Memory B cell (primary cell): ENCODE results near the gene LIN7A.

Experiments used
- ATAC-seq: fragments of 150-1000 bp; cut with Tn5 transposase; 2 replicates; pipeline ENCODE4 v1.10.0; 2021; ENCODE audit warnings: low read depth, mild to moderate bottlenecking, moderate library complexity
- DNase-seq, 2 donors: peaks; one replicate each; pipeline ENCODE4 v3.0.0; 2022; ENCODE audit warnings: low spot score in 2 of 2
- H3K27ac Mint-ChIP-seq: one replicate; pipeline ENCODE4 v1.8.0; 2022; ENCODE audit warnings: mild to moderate bottlenecking, moderate library complexity, mixed read lengths
- H3K27me3 Mint-ChIP-seq: one replicate; pipeline ENCODE4 v1.8.0; 2022; ENCODE audit warnings: mixed read lengths
- H3K36me3 Mint-ChIP-seq: one replicate; pipeline ENCODE4 v1.8.0; 2022; ENCODE audit warnings: mild to moderate bottlenecking, mixed read lengths
- H3K4me1 Mint-ChIP-seq: one replicate; pipeline ENCODE4 v1.8.0; 2022; ENCODE audit warnings: mixed read lengths
- H3K4me3 Mint-ChIP-seq: one replicate; pipeline ENCODE4 v1.8.0; 2022; ENCODE audit warnings: mild to moderate bottlenecking, moderate library complexity, mixed read lengths
- H3K9me3 Mint-ChIP-seq: one replicate; pipeline ENCODE4 v1.8.0; 2022; ENCODE audit warnings: mixed read lengths

LIN7A gene

GRCh38 chr12:80860928-80861327, 76.8 kb downstream of the LIN7A start:
- H3K27ac Mint-ChIP-seq = no peak overlapping the region
- H3K27me3 Mint-ChIP-seq = no peaks in the 10 kb centered on the region
- ATAC-seq (no peak), DNase-seq (no peak)
- no peaks in the 10 kb centered on the region for H3K36me3 Mint-ChIP-seq
- H3K9me3 Mint-ChIP-seq = peaks cover 1% of the 10 kb centered on the region
- no peaks in the 10 kb centered on the region for H3K4me1 Mint-ChIP-seq
- H3K4me3 Mint-ChIP-seq = no peak overlapping the region

GRCh38 chr12:80860206-80860605, 77.5 kb downstream of the LIN7A start:
- DNase-seq = no peak
- Mint-ChIP-seq H3K4me3 (no peak overlapping the region), H3K4me1 (no peaks in the 10 kb centered on the region), H3K36me3 (no peaks in the 10 kb centered on the region), H3K9me3 (peaks cover 1% of the 10 kb centered on the region), H3K27me3 (no peaks in the 10 kb centered on the region), H3K27ac (no peak overlapping the region)
- no peak for ATAC-seq

GRCh38 chr12:80858356-80858755, 79.4 kb downstream of the LIN7A start:
- Mint-ChIP-seq H3K4me3 (no peak overlapping the region), H3K27ac (no peak overlapping the region), H3K36me3 (no peaks in the 10 kb centered on the region), H3K27me3 (no peaks in the 10 kb centered on the region), H3K9me3 (peaks cover 1% of the 10 kb centered on the region), H3K4me1 (no peaks in the 10 kb centered on the region)
- DNase-seq (no peak), ATAC-seq (no peak)

GRCh38 chr12:80857311-80857710, 80.4 kb downstream of the LIN7A start:
- H3K4me1 Mint-ChIP-seq = no peaks in the 10 kb centered on the region
- no peak overlapping the region for H3K27ac Mint-ChIP-seq
- DNase-seq (no peak), ATAC-seq (no peak)
- no peaks in the 10 kb centered on the region for H3K9me3 Mint-ChIP-seq
- H3K27me3 Mint-ChIP-seq = no peaks in the 10 kb centered on the region
- no peak overlapping the region for H3K4me3 Mint-ChIP-seq
- no peaks in the 10 kb centered on the region for H3K36me3 Mint-ChIP-seq

- ATAC-seq = no peak
- Mint-ChIP-seq H3K27ac (no peak overlapping the region), H3K27me3 (no peaks in the 10 kb centered on the region), H3K4me3 (no peak overlapping the region), H3K4me1 (no peaks in the 10 kb centered on the region), H3K9me3 (no peaks in the 10 kb centered on the region), H3K36me3 (no peaks in the 10 kb centered on the region)
- DNase-seq = no peak
Measured at GRCh38 chr12:80849337-80849736, 88.4 kb downstream of the LIN7A start.

- DNase-seq = no peak
- H3K27me3 Mint-ChIP-seq = no peaks in the 10 kb centered on the region
Measured at GRCh38 chr12:80848858-80849257, 88.9 kb downstream of the LIN7A start.

GRCh38 chr12:80847575-80847974, 90.2 kb downstream of the LIN7A start:
- Mint-ChIP-seq H3K27ac (no peak overlapping the region), H3K4me1 (no peaks in the 10 kb centered on the region), H3K9me3 (no peaks in the 10 kb centered on the region), H3K27me3 (no peaks in the 10 kb centered on the region), H3K4me3 (no peak overlapping the region), H3K36me3 (no peaks in the 10 kb centered on the region)
- DNase-seq (no peak), ATAC-seq (no peak)

More at GRCh38 chr12:80848858-80849257, 88.9 kb downstream of the LIN7A start:
- no peaks in the 10 kb centered on the region for H3K36me3 Mint-ChIP-seq
- no peaks in the 10 kb centered on the region for H3K9me3 Mint-ChIP-seq
- ATAC-seq = no peak
- no peaks in the 10 kb centered on the region for H3K4me1 Mint-ChIP-seq
- no peak overlapping the region for H3K4me3 Mint-ChIP-seq
- no peak overlapping the region for H3K27ac Mint-ChIP-seq

GRCh38 chr12:80846952-80847351, 90.8 kb downstream of the LIN7A start:
- Mint-ChIP-seq H3K4me3 (no peak overlapping the region), H3K27me3 (no peaks in the 10 kb centered on the region), H3K36me3 (no peaks in the 10 kb centered on the region), H3K4me1 (no peaks in the 10 kb centered on the region), H3K27ac (no peak overlapping the region), H3K9me3 (no peaks in the 10 kb centered on the region)
- DNase-seq = no peak
- ATAC-seq = no peak

- Mint-ChIP-seq H3K27me3 (no peaks in the 10 kb centered on the region), H3K27ac (no peak overlapping the region), H3K36me3 (no peaks in the 10 kb centered on the region), H3K4me3 (no peak overlapping the region), H3K9me3 (no peaks in the 10 kb centered on the region), H3K4me1 (no peaks in the 10 kb centered on the region)
- ATAC-seq (no peak), DNase-seq (no peak)
Measured at GRCh38 chr12:80845639-80846038, 92.1 kb downstream of the LIN7A start.

GRCh38 chr12:80843969-80844368, 93.8 kb downstream of the LIN7A start:
- H3K9me3 Mint-ChIP-seq = no peaks in the 10 kb centered on the region
- no peaks in the 10 kb centered on the region for H3K36me3 Mint-ChIP-seq
- DNase-seq = no peak
- H3K27ac Mint-ChIP-seq = no peak overlapping the region
- peaks cover 1% of the 10 kb centered on the region for H3K27me3 Mint-ChIP-seq
- H3K4me1 Mint-ChIP-seq = no peaks in the 10 kb centered on the region
- H3K4me3 Mint-ChIP-seq = no peak overlapping the region
- ATAC-seq = no peak

- no peak overlapping the region for H3K27ac Mint-ChIP-seq
- no peak for DNase-seq
- H3K4me3 Mint-ChIP-seq = no peak overlapping the region
- H3K36me3 Mint-ChIP-seq = no peaks in the 10 kb centered on the region
- no peaks in the 10 kb centered on the region for H3K4me1 Mint-ChIP-seq
- no peak for ATAC-seq
- peaks cover 1% of the 10 kb centered on the region for H3K27me3 Mint-ChIP-seq
- no peaks in the 10 kb centered on the region for H3K9me3 Mint-ChIP-seq
Measured at GRCh38 chr12:80838708-80839107, 99.0 kb downstream of the LIN7A start.

GRCh38 chr12:80838024-80838658, 99.6 kb downstream of the LIN7A start:
- ATAC-seq = no peak
- Mint-ChIP-seq H3K27me3 (peaks cover 1% of the 10 kb centered on the region), H3K36me3 (no peaks in the 10 kb centered on the region), H3K9me3 (no peaks in the 10 kb centered on the region), H3K27ac (no peak overlapping the region), H3K4me3 (no peak overlapping the region), H3K4me1 (no peaks in the 10 kb centered on the region)
- DNase-seq = no peak

GRCh38 chr12:80837342-80837978, 100.3 kb downstream of the LIN7A start:
- Mint-ChIP-seq H3K9me3 (no peaks in the 10 kb centered on the region), H3K27ac (no peak overlapping the region), H3K4me1 (no peaks in the 10 kb centered on the region), H3K4me3 (no peak overlapping the region), H3K36me3 (no peaks in the 10 kb centered on the region), H3K27me3 (peaks cover 1% of the 10 kb centered on the region)
- ATAC-seq (no peak), DNase-seq (no peak)

GRCh38 chr12:80834724-80835123, 103.0 kb downstream of the LIN7A start:
- Mint-ChIP-seq H3K27ac (no peak overlapping the region), H3K4me3 (no peak overlapping the region), H3K9me3 (no peaks in the 10 kb centered on the region), H3K4me1 (no peaks in the 10 kb centered on the region), H3K27me3 (no peaks in the 10 kb centered on the region), H3K36me3 (no peaks in the 10 kb centered on the region)
- ATAC-seq (no peak), DNase-seq (no peak)

GRCh38 chr12:80830533-80831088, 107.1 kb downstream of the LIN7A start:
- ATAC-seq = no peak
- no peaks in the 10 kb centered on the region for H3K4me1 Mint-ChIP-seq
- H3K9me3 Mint-ChIP-seq = no peaks in the 10 kb centered on the region
- H3K27me3 Mint-ChIP-seq = no peaks in the 10 kb centered on the region
- no peak overlapping the region for H3K4me3 Mint-ChIP-seq
- no peak for DNase-seq
- no peak overlapping the region for H3K27ac Mint-ChIP-seq
- no peaks in the 10 kb centered on the region for H3K36me3 Mint-ChIP-seq
